GM21737 (cell line): Measurements from ENCODE around the gene TMEM218.
"Not testable (repeated sequence)": the region's sequence is repeated elsewhere in the genome, so short reads cannot be mapped to it uniquely, and the experiment has no call there.

ENCODE experiments used
- ATAC-seq: cut with Tn5 transposase; IDR thresholded peaks from one replicate; pipeline ENCODE4 v1.9.1; 2021; ENCODE audit warnings: mild to moderate bottlenecking, moderate library complexity; ENCODE audit not compliant: unreplicated experiment

Gene TMEM218

GRCh38 chr11:125056931-125057692, 54.3 kb downstream of the TMEM218 start:
- ATAC-seq: no peak

GRCh38 chr11:125056111-125056510, 55.3 kb downstream of the TMEM218 start:
- not testable (repeated sequence) for ATAC-seq

- no peak for ATAC-seq
Observed at GRCh38 chr11:125055107-125055715, 56.2 kb downstream of the TMEM218 start.

- no peak for ATAC-seq
Observed at GRCh38 chr11:125053167-125053566, 58.3 kb downstream of the TMEM218 start.

GRCh38 chr11:125052047-125052446, 59.4 kb downstream of the TMEM218 start:
- no peak for ATAC-seq

- ATAC-seq: no peak
Observed at GRCh38 chr11:125049164-125049792, 62.1 kb downstream of the TMEM218 start.
